ENCODE results near the gene TPM1.

Gene TPM1

DNA sequence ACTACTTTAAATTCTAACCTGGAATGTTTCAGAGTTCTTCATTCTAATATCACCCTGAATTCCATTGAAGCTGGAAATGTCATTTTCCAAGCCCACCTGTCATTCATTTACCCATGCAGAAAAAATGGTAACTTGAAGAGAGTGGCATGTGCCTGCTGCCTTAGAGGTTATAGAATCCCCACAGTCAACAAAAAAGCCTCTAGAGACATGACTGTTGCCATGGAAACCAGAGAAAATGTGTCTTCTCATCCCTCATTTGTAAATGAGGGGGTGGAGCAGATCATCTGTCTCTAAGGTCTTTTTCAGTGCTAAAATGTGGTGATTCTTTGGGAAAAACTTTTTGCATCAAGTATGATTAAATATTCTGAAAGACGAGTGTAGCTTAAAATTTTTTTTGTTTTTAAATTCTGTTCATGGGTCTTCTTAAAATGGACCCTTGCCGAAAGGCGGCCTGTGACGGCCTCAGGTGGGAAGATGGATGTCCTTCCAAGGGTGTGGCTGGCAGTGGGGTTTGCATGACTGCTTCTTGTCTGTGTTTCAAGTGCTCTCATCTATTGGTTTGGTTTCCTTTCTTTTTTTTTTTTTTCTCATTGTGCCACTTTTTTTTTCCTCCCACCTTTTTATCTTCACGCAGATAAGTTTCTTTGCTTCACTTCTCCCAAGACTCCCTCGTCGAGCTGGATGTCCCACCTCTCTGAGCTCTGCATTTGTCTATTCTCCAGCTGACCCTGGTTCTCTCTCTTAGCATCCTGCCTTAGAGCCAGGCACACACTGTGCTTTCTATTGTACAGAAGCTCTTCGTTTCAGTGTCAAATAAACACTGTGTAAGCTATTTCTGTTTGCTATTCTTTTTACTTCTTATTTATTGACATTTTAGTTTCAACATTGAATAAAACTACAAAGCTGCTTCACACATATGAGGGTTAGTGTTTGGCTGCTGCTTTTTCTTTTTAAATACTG, 23.0 kb downstream of the TPM1 start:
- TF ChIP-seq, protein P1, sequence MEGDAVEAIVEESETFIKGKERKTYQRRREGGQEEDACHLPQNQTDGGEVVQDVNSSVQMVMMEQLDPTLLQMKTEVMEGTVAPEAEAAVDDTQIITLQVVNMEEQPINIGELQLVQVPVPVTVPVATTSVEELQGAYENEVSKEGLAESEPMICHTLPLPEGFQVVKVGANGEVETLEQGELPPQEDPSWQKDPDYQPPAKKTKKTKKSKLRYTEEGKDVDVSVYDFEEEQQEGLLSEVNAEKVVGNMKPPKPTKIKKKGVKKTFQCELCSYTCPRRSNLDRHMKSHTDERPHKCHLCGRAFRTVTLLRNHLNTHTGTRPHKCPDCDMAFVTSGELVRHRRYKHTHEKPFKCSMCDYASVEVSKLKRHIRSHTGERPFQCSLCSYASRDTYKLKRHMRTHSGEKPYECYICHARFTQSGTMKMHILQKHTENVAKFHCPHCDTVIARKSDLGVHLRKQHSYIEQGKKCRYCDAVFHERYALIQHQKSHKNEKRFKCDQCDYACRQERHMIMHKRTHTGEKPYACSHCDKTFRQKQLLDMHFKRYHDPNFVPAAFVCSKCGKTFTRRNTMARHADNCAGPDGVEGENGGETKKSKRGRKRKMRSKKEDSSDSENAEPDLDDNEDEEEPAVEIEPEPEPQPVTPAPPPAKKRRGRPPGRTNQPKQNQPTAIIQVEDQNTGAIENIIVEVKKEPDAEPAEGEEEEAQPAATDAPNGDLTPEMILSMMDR (IDR thresholded peaks at IDR 0.05; ENCODE audit: low read depth, low read length) = no peak
- no peak for DNase-seq (ENCODE audit: extremely low read depth, low read depth)

DNA sequence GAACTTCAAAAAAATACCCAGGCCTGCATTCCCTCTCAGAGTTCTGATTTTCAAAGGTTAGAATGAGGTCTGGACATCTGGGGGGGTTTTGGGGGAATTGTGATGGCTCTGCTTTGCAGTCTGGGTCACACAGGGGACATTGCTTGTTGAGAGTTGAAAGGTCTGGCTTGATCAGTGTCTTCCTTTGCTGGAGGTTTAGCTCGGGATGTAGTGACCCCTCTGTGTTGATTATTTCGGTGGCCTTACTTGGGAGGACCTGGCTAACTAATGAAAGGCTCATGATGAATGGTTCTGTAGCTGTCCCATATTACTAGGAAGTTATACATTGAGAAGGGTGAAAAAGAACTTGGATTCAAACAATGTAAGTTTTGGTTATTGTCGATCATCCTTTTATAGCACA, 23.7 kb downstream of the TPM1 start:
- TF ChIP-seq, protein P1 (IDR thresholded peaks at IDR 0.05; ENCODE audit: low read depth, low read length) = no peak
- no peak for DNase-seq (ENCODE audit: extremely low read depth, low read depth)

DNA sequence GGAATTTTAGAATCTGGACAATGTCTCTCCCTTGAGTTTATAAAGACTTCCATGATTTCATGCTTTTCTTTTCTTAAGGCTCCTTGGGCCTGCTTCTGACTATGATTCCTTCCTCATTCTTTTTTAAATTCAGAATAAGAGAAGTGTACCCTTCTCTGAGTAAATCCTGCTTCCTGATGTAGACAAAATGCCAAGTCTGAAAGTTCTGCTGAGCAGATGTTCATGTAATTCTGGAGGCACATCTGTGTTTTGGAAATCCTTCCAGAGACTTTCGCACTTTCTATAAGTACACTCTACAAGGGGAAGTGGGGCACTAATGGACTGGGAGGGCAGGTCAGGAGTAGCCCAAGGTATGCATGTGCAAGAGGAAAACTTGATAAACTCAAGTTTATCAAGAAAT, 24.8 kb downstream of the TPM1 start:
- TF ChIP-seq, protein P1 (IDR thresholded peaks at IDR 0.05; ENCODE audit: low read depth, low read length) = no peak
- DNase-seq (ENCODE audit: extremely low read depth, low read depth) = no peak

DNA sequence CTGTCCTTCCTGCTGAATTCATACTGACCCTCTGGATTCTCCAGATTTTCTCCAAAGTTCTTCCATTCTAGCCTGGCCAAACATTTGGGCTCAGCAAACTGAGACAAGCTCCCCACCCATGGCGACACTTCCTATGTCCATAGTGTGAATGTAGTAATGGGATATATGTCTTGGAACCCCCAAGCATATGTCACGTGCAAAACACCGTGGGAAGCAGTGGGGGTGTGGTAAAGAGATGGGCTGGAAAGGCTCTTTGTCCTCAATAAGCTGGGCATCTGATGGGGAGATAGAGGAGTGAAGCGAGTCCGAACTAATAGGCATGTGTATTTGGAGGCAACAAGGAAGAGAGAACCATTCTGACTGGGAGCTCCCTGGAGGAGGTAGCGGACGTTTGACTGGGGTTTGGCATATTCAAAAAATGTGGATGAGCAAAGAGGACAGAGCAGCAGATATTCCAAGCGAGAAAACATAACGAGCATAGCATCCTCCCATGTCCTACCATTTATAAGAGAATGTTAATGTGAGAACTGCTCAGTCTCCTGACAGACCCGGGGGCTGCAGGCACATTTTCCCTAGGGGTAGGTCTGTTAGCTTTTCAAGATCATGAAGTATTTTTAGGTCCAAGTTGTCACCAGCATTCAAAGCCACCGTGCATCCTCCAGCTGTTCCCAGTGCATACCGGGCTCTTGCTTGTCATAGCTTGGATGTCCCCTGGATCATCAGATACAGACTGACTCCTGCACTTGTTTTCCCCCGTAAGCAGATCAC, 25.6 kb downstream of the TPM1 start:
- no peak for DNase-seq (ENCODE audit: extremely low read depth, low read depth)
- TF ChIP-seq, protein P1 (IDR thresholded peaks at IDR 0.05; ENCODE audit: low read depth, low read length) = no peak

DNA sequence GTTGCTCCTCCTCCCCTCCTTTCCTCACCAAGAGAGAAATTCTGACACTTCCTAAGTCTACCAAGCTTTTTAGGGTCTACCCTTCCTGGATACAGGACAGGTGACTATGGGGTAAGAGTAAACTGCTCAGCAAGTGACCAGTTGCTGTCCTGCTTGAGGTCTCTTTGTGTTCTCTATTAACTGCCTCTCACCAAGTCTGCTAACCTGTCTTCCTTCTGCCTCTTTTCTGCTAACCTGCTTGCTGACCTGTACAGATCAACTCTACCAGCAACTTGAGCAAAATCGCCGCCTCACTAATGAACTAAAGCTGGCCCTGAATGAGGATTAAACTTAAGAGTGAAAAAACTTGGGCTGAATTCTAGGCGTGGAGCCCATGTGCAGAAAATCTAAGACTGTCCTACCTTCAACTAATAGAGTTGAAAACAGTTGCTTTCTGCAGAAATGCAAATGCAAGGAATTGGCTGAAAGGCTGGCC, 27.1 kb downstream of the TPM1 start:
- no peak for DNase-seq (ENCODE audit: extremely low read depth, low read depth)
- TF ChIP-seq, protein P1 (IDR thresholded peaks at IDR 0.05; ENCODE audit: low read depth, low read length) = no peak

DNA sequence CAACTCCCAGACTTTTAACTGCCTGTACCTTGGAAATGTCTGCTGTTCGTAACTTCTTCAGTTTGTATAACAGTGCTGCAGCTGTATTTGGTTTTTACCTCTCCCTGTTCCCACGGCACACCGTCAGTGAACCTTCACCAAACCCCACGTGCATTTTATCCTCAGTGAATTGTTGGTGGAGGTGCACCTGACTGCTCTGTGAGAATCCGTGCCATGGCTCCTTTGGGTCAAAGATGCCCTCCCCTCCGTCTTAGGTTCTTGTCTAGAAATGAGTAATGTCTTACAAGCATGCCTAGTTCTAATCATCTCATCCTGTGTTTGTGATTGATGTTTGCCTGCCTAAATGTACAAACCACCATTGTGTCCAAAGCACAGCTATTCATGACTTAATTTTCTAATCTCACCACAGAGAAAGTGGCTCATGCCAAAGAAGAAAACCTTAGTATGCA, 28.2 kb downstream of the TPM1 start:
- TF ChIP-seq, protein P1 (IDR thresholded peaks at IDR 0.05; ENCODE audit: low read depth, low read length) = no peak
- no peak for DNase-seq (ENCODE audit: extremely low read depth, low read depth)

Measured in AG09319 (cell line).